ENCODE measurements around the gene CKB.

The CKB gene

GRCh38 chr14:103483600-103483999, 39.0 kb downstream of the CKB start:
- DNase-seq = no peak
- Histone ChIP-seq H3K4me3 (ENCODE audit: insufficient read depth, low read depth, low read length, poor library complexity, severe bottlenecking) (no peak overlapping the region), H3K27me3 (replicated peaks; ENCODE audit: control insufficient read depth, insufficient read depth, low read length, poor library complexity, severe bottlenecking) (no peaks in the 10 kb centered on the region), H3K27ac (ENCODE audit: insufficient read depth, low read length, poor library complexity, severe bottlenecking) (no peak overlapping the region), H3K9me3 (ENCODE audit: control insufficient read depth, low read length) (no peaks in the 10 kb centered on the region), H3K36me3 (ENCODE audit: control insufficient read depth, insufficient read depth, low read length) (peaks cover 24% of the 10 kb centered on the region), H3K4me1 (ENCODE audit: control insufficient read depth, insufficient read depth, low read length, poor library complexity, severe bottlenecking) (no peaks in the 10 kb centered on the region)

GRCh38 chr14:103480595-103480994, 42.0 kb downstream of the CKB start:
- no peak for DNase-seq
- Histone ChIP-seq H3K9me3 (ENCODE audit: control insufficient read depth, low read length) (no peaks in the 10 kb centered on the region), H3K36me3 (ENCODE audit: control insufficient read depth, insufficient read depth, low read length) (peaks cover 38% of the 10 kb centered on the region), H3K4me1 (ENCODE audit: control insufficient read depth, insufficient read depth, low read length, poor library complexity, severe bottlenecking) (no peaks in the 10 kb centered on the region), H3K27ac (ENCODE audit: insufficient read depth, low read length, poor library complexity, severe bottlenecking) (no peak overlapping the region), H3K4me3 (ENCODE audit: insufficient read depth, low read depth, low read length, poor library complexity, severe bottlenecking) (no peak overlapping the region), H3K27me3 (replicated peaks; ENCODE audit: control insufficient read depth, insufficient read depth, low read length, poor library complexity, severe bottlenecking) (no peaks in the 10 kb centered on the region)

GRCh38 chr14:103476631-103477030, 46.0 kb downstream of the CKB start:
- DNase-seq = no peak
- Histone ChIP-seq H3K4me3 (ENCODE audit: insufficient read depth, low read depth, low read length, poor library complexity, severe bottlenecking) (no peak overlapping the region), H3K27ac (ENCODE audit: insufficient read depth, low read length, poor library complexity, severe bottlenecking) (no peak overlapping the region), H3K36me3 (ENCODE audit: control insufficient read depth, insufficient read depth, low read length) (peaks cover 41% of the 10 kb centered on the region), H3K27me3 (replicated peaks; ENCODE audit: control insufficient read depth, insufficient read depth, low read length, poor library complexity, severe bottlenecking) (no peaks in the 10 kb centered on the region), H3K9me3 (ENCODE audit: control insufficient read depth, low read length) (no peaks in the 10 kb centered on the region), H3K4me1 (ENCODE audit: control insufficient read depth, insufficient read depth, low read length, poor library complexity, severe bottlenecking) (no peaks in the 10 kb centered on the region)

- Histone ChIP-seq H3K4me1 (ENCODE audit: control insufficient read depth, insufficient read depth, low read length, poor library complexity, severe bottlenecking) (no peaks in the 10 kb centered on the region), H3K27me3 (replicated peaks; ENCODE audit: control insufficient read depth, insufficient read depth, low read length, poor library complexity, severe bottlenecking) (no peaks in the 10 kb centered on the region), H3K4me3 (ENCODE audit: insufficient read depth, low read depth, low read length, poor library complexity, severe bottlenecking) (no peak overlapping the region), H3K27ac (ENCODE audit: insufficient read depth, low read length, poor library complexity, severe bottlenecking) (no peak overlapping the region), H3K36me3 (ENCODE audit: control insufficient read depth, insufficient read depth, low read length) (peaks cover 44% of the 10 kb centered on the region), H3K9me3 (ENCODE audit: control insufficient read depth, low read length) (no peaks in the 10 kb centered on the region)
- DNase-seq = no peak
Observed at GRCh38 chr14:103476065-103476464, 46.6 kb downstream of the CKB start.

- no peak for DNase-seq
- Histone ChIP-seq H3K4me1 (ENCODE audit: control insufficient read depth, insufficient read depth, low read length, poor library complexity, severe bottlenecking) (no peaks in the 10 kb centered on the region), H3K27ac (ENCODE audit: insufficient read depth, low read length, poor library complexity, severe bottlenecking) (no peak overlapping the region), H3K9me3 (ENCODE audit: control insufficient read depth, low read length) (no peaks in the 10 kb centered on the region), H3K27me3 (replicated peaks; ENCODE audit: control insufficient read depth, insufficient read depth, low read length, poor library complexity, severe bottlenecking) (no peaks in the 10 kb centered on the region), H3K36me3 (ENCODE audit: control insufficient read depth, insufficient read depth, low read length) (peaks cover 54% of the 10 kb centered on the region), H3K4me3 (ENCODE audit: insufficient read depth, low read depth, low read length, poor library complexity, severe bottlenecking) (no peak overlapping the region)
Observed at GRCh38 chr14:103474893-103475292, 47.7 kb downstream of the CKB start.

GRCh38 chr14:103472939-103473338, 49.7 kb downstream of the CKB start:
- Histone ChIP-seq H3K36me3 (ENCODE audit: control insufficient read depth, insufficient read depth, low read length) (peaks cover 60% of the 10 kb centered on the region), H3K27ac (ENCODE audit: insufficient read depth, low read length, poor library complexity, severe bottlenecking) (no peak overlapping the region), H3K4me3 (ENCODE audit: insufficient read depth, low read depth, low read length, poor library complexity, severe bottlenecking) (no peak overlapping the region)

More at GRCh38 chr14:103472939-103473338, 49.7 kb downstream of the CKB start:
- no peak for DNase-seq
- H3K27me3 ChIP-seq (replicated peaks; ENCODE audit: control insufficient read depth, insufficient read depth, low read length, poor library complexity, severe bottlenecking) = no peaks in the 10 kb centered on the region
- H3K9me3 ChIP-seq (ENCODE audit: control insufficient read depth, low read length) = no peaks in the 10 kb centered on the region
- no peaks in the 10 kb centered on the region for H3K4me1 ChIP-seq (ENCODE audit: control insufficient read depth, insufficient read depth, low read length, poor library complexity, severe bottlenecking)
